HepG2 (cell line): ENCODE measurements around the gene OXLD1. TPM values are rescaled to one million over a fixed set of nuclear protein-coding genes. Genes with fewer than 3 reads are reported as not detected.

Experiments used
- AGO1 ChIP-seq: fragments of 200-400 bp; formaldehyde crosslinking; IDR thresholded peaks from 2 replicates; pipeline ENCODE4 v1.6.1; 2017; ENCODE audit warnings: mild to moderate bottlenecking, low read depth, low read length, moderate library complexity; ENCODE audit not compliant: poor library complexity, severe bottlenecking
- CREM ChIP-seq, 2 experiments: sonication (generic) in 1 of 2; formaldehyde crosslinking in 1 of 2; IDR thresholded peaks; 2 replicates each; pipeline versions ENCODE4 v1.4.0 to v1.6.1; 2016 to 2020; ENCODE audit warnings: antibody characterized with exemption in 1 of 2, mild to moderate bottlenecking in 1 of 2, missing genetic modification reagents in 1 of 2
- DR1 ChIP-seq: sonication (generic); formaldehyde crosslinking; IDR thresholded peaks from 2 replicates; pipeline ENCODE4 v1.8.0; 2021; ENCODE audit warnings: mild to moderate bottlenecking, missing genetic modification reagents, inconsistent platforms
- GRHL1 ChIP-seq: sonication (generic); formaldehyde crosslinking; conservative IDR thresholded peaks from 2 replicates; pipeline ENCODE4 v1.8.0; 2022; ENCODE audit warnings: missing genetic modification reagents
- HDAC2 ChIP-seq: sonication (generic); formaldehyde crosslinking; IDR thresholded peaks from 2 replicates; pipeline ENCODE4 v1.4.0; 2020; ENCODE audit warnings: missing genetic modification reagents
- KLF9 ChIP-seq: IDR thresholded peaks from 2 replicates; pipeline ENCODE4 v1.6.1; 2016; ENCODE audit warnings: low read depth
- NFIC ChIP-seq: IDR thresholded peaks from 2 replicates; pipeline ENCODE4 v1.6.1; 2012; ENCODE audit warnings: mild to moderate bottlenecking, low read length, inconsistent platforms
- PHF20 ChIP-seq: sonication (generic); formaldehyde crosslinking; IDR thresholded peaks from 2 replicates; pipeline ENCODE4 v1.5.0; 2020; ENCODE audit warnings: mild to moderate bottlenecking, missing genetic modification reagents
- POGZ ChIP-seq: sonication (generic); formaldehyde crosslinking; IDR thresholded peaks from 2 replicates; pipeline ENCODE4 v1.4.0; 2020; ENCODE audit warnings: mild to moderate bottlenecking, missing genetic modification reagents
- SIX1 ChIP-seq: sonication (generic); formaldehyde crosslinking; IDR thresholded peaks from 2 replicates; pipeline ENCODE4 v1.4.0; 2020; ENCODE audit warnings: missing genetic modification reagents, borderline replicate concordance
- ZEB1 ChIP-seq: IDR thresholded peaks from 2 replicates; pipeline ENCODE4 v1.6.1; 2012; ENCODE audit warnings: mild to moderate bottlenecking, low read depth, inconsistent platforms; ENCODE audit not compliant: insufficient replicate concordance
- ZFP36 ChIP-seq: fragments of 150-350 bp; IDR thresholded peaks from 2 replicates; pipeline ENCODE4 v1.6.1; 2018; ENCODE audit warnings: borderline replicate concordance, low read length, low read depth; ENCODE audit not compliant: partially characterized antibody
- ZFP62 ChIP-seq: sonication (generic); formaldehyde crosslinking; IDR thresholded peaks from 2 replicates; pipeline ENCODE4 v1.4.0; 2020; ENCODE audit warnings: missing genetic modification reagents
- ZMYM2 ChIP-seq: sonication (generic); formaldehyde crosslinking; IDR thresholded peaks from 2 replicates; pipeline ENCODE4 v1.8.0; 2022; ENCODE audit warnings: mild to moderate bottlenecking, missing genetic modification reagents
- ZNF20 ChIP-seq: sonication (generic); formaldehyde crosslinking; IDR thresholded peaks from 2 replicates; pipeline ENCODE4 v1.4.0; 2020; ENCODE audit warnings: mild to moderate bottlenecking, moderate library complexity, missing genetic modification reagents
- ZNF441 ChIP-seq: sonication (generic); formaldehyde crosslinking; IDR thresholded peaks from 2 replicates; pipeline ENCODE4 v1.7.0; 2021; ENCODE audit warnings: missing genetic modification reagents, borderline replicate concordance
- ZNF546 ChIP-seq: sonication (generic); formaldehyde crosslinking; conservative IDR thresholded peaks from 2 replicates; pipeline ENCODE4 v1.8.1; 2023; ENCODE audit warnings: mild to moderate bottlenecking, missing genetic modification reagents
- ZNF569 ChIP-seq: sonication (generic); formaldehyde crosslinking; IDR thresholded peaks from 2 replicates; pipeline ENCODE4 v1.5.0; 2020; ENCODE audit warnings: mild to moderate bottlenecking, missing genetic modification reagents, moderate library complexity, borderline replicate concordance
- ZNF772 ChIP-seq: sonication (generic); formaldehyde crosslinking; IDR thresholded peaks from 2 replicates; pipeline ENCODE4 v1.5.0; 2020; ENCODE audit warnings: mild to moderate bottlenecking, missing genetic modification reagents
- polyA plus RNA-seq, 8 experiments: library from polyadenylated mRNA; depleted of rRNA in 3 of 8; stranded (reverse) in 7 of 8; unstranded in 1 of 8; fragments of >200 nt; fragmentation: Illumina TruSeq in 4 of 8; extraction: Trizol in 4 of 8; gene quantifications; 2 replicates each; pipeline versions ENCODE4 v1.2.1 to v1.2.3, GENCODE V29; 2011 to 2016; ENCODE audit warnings: low read depth in 4 of 8, missing spikeins in 1 of 8, mixed read lengths in 1 of 8; ENCODE audit not compliant: insufficient read depth in 1 of 8
- total RNA-seq, 5 experiments: library from RNA; depleted of rRNA; stranded (reverse); fragments of >200 nt; fragmentation: Illumina TruSeq; extraction: Trizol; gene quantifications; 2 replicates each; pipeline ENCODE4 v1.2.3, GENCODE V29; 2016; ENCODE audit warnings: low read depth in 1 of 5
- TF ChIP-seq, protein P1 (sequence below): sonication (generic); formaldehyde crosslinking; conservative IDR thresholded peaks from 2 replicates; pipeline ENCODE4 v1.8.1; 2023; ENCODE audit warnings: missing genetic modification reagents
- TF ChIP-seq, protein P2 (sequence below): sonication (generic); formaldehyde crosslinking; conservative IDR thresholded peaks from 2 replicates; pipeline ENCODE4 v1.4.0; 2020; ENCODE audit warnings: missing genetic modification reagents
- TF ChIP-seq, protein P3 (sequence below): sonication (generic); formaldehyde crosslinking; IDR thresholded peaks from 2 replicates; pipeline ENCODE4 v1.8.0; 2022; ENCODE audit warnings: mild to moderate bottlenecking, missing genetic modification reagents, moderate library complexity
- TF ChIP-seq, protein P4 (sequence below): sonication (generic); formaldehyde crosslinking; IDR thresholded peaks from 2 replicates; pipeline ENCODE4 v1.5.0; 2020; ENCODE audit warnings: missing genetic modification reagents

The OXLD1 gene
- total and polyA plus RNA-seq, 2 of the 13 experiments (the other 11 are each of a cell fraction or from before 2014, with no cell fraction given) = 27.1 to 37.5 TPM

GRCh38 chr17:81636505-81637288 is 29.7 kb downstream of the OXLD1 start, which contains the start of the genes NPLOC4 and TSPAN10 (continued):
- TF ChIP-seq POGZ (peak; percentile 87), ZNF546 (CRISPR knock-in tag) (no peak), ZMYM2 (CRISPR knock-in tag) (no peak), PHF20 (CRISPR knock-in tag) (peak; percentile 93), AGO1 (peak; percentile 61), KLF9 (0 out of 2 replicates have a peak, but pooled peaks have one; percentile 64), GRHL1 (CRISPR knock-in tag) (no peak), ZNF569 (no peak), ZFP62 (CRISPR knock-in tag) (no peak), SIX1 (peak; percentile 74; the same call in 1 of the 2 replicates), ZNF772 (CRISPR knock-in tag) (0 out of 2 replicates have a peak, but pooled peaks have one; percentile 23), ZFP36 (no peak), ZEB1 (no peak), ZNF441 (CRISPR knock-in tag) (peak; percentile 90), ZNF20 (no peak), DR1 (CRISPR knock-in tag) (peak; percentile 82), NFIC (no peak; the same call in 1 of the 2 replicates), HDAC2 (CRISPR knock-in tag) (peak; percentile 72), CREM (IDR thresholded peaks at IDR 0.05) (no peak), CREM (CRISPR knock-in tag; IDR thresholded peaks at IDR 0.05) (0 out of 2 replicates have a peak, but pooled peaks have one; percentile 17)
- TF ChIP-seq, protein P1, sequence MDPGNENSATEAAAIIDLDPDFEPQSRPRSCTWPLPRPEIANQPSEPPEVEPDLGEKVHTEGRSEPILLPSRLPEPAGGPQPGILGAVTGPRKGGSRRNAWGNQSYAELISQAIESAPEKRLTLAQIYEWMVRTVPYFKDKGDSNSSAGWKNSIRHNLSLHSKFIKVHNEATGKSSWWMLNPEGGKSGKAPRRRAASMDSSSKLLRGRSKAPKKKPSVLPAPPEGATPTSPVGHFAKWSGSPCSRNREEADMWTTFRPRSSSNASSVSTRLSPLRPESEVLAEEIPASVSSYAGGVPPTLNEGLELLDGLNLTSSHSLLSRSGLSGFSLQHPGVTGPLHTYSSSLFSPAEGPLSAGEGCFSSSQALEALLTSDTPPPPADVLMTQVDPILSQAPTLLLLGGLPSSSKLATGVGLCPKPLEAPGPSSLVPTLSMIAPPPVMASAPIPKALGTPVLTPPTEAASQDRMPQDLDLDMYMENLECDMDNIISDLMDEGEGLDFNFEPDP (CRISPR knock-in tag) = no peak
- TF ChIP-seq, protein P2, sequence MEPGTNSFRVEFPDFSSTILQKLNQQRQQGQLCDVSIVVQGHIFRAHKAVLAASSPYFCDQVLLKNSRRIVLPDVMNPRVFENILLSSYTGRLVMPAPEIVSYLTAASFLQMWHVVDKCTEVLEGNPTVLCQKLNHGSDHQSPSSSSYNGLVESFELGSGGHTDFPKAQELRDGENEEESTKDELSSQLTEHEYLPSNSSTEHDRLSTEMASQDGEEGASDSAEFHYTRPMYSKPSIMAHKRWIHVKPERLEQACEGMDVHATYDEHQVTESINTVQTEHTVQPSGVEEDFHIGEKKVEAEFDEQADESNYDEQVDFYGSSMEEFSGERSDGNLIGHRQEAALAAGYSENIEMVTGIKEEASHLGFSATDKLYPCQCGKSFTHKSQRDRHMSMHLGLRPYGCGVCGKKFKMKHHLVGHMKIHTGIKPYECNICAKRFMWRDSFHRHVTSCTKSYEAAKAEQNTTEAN = no peak; the same call in 1 of the 2 replicates
- TF ChIP-seq, protein P3, sequence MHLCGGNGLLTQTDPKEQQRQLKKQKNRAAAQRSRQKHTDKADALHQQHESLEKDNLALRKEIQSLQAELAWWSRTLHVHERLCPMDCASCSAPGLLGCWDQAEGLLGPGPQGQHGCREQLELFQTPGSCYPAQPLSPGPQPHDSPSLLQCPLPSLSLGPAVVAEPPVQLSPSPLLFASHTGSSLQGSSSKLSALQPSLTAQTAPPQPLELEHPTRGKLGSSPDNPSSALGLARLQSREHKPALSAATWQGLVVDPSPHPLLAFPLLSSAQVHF (CRISPR knock-in tag) = 0 out of 2 replicates have a peak, but pooled peaks have one; percentile 67
- TF ChIP-seq, protein P4, sequence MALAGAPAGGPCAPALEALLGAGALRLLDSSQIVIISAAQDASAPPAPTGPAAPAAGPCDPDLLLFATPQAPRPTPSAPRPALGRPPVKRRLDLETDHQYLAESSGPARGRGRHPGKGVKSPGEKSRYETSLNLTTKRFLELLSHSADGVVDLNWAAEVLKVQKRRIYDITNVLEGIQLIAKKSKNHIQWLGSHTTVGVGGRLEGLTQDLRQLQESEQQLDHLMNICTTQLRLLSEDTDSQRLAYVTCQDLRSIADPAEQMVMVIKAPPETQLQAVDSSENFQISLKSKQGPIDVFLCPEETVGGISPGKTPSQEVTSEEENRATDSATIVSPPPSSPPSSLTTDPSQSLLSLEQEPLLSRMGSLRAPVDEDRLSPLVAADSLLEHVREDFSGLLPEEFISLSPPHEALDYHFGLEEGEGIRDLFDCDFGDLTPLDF (CRISPR knock-in tag) = peak; percentile 61; the same call in 1 of the 2 replicates
